ENCODE results near the gene PLCH1.

Gene PLCH1

DNA sequence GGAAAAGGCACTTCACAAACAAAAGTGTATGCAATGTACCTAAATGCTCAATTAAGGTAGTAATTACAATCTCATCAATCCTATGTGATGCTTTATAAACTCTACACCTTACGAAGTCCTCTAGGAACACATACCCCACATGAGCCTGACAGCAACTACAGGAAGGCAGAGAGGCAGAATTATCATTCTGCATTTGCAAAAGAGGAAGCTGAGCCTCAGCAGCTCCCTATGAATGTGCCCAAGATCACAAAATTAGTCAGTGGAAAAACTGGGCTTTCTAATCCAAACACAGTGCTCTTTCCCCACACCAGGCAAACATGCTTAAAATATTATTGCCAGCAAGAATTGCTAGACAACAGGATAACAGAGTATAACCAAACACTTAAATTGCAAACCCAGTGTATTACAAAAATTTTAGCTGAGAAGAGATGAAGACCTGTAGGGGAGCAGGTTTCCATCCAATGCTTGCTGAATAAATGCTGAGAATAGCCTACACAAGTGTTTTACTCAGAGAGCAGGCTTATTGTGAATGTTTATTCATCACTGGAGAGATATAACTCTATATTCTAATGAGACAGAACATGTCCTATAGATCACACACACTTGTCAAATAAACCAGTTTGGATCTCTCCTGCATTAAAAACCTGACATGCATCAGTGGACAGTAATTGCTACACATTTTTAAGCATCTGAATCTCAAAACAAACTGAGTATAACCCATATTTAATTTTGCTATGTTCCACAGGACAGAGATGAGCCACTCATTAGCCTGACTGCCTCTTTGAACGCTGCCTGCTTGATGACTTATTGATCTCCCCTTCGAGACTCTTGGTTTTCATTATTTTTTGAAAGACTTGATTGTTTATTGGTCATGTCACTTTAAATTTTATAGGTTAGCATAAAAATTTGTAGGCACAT lies 62.2 kb downstream of the PLCH1 start:
- DNase-seq: no peak

DNA sequence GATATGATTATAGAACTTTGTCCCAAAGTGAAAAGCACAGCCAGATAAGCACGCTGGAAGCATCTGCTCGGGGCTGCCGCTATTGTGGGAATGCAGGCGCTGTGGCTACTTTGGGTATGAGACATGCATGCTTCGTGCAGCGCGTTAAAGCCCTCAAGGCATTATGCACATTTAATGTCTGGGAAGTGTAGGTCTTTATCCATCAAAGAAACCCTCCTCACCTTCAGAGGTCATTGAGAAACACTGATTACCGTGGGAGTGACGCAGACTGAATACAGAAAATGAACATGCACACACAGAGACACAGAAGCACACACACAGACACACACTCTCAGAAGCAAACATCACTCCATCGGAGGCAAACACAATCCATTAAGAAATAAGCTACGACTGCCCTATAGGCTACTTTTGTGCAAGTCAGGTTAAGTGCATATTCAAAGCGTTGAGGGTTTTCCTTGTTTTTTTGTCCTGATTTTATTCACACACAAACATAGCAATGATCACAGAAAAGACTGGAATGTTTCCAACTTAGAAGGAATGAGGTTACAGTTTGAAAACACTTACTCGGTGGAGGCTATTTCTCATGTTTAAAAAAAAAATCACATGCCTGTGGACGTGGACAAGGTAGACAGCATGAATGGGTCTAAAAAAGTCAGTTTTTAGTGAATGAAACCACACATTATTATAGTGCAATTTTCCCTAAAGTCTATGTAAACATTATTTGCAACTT lies 68.5 kb downstream of the PLCH1 start:
- DNase-seq: no peak

DNA sequence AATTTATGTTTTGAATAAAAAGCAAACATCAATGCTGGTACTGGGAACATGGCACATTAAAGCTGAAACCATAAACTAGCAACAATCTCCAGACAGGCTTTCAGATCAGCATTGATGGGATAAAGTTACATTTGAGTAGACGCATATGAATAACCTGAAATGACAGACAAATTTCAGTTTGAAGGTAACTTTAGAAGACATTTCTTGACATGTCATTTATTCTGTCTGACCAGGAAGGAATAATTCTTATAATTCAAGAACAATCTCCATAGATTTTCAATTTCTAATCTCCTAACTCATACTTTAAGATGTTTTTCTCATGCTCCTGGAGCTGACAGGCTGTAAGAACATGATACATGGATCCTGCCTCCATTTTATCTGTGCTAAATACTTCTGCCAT lies 69.8 kb downstream of the PLCH1 start:
- DNase-seq: no peak

DNA sequence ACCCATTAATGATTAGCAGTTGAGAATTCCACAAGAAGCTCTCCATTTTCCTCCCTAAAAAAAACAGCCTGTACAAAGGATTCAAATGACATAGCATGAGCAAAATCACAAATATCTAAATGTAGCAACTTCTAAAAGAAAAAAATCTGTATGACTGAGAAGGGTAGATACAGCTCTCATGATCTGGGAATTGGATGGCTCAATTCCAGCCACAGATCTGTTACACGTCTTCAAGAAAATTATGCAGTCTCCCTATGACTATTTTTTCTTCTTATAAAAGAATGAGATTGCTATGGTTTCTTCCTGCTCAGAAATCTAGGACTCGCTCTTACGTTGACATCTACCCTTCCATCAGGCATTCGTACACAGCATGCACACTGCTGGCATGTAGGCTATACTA lies 71.5 kb downstream of the PLCH1 start:
- no peak for DNase-seq

GRCh38 chr3:155670335-155670734 lies 74.5 kb downstream of the PLCH1 start:
- no peak for DNase-seq

- DNase-seq: no peak
Measured at GRCh38 chr3:155667988-155668387, 76.9 kb downstream of the PLCH1 start.

- no peak for DNase-seq
Measured at GRCh38 chr3:155664925-155665695, 79.8 kb downstream of the PLCH1 start.

GRCh38 chr3:155663467-155664212 lies 81.2 kb downstream of the PLCH1 start:
- DNase-seq: no peak

GRCh38 chr3:155661760-155662159 lies 83.1 kb downstream of the PLCH1 start:
- DNase-seq: no peak

DNA sequence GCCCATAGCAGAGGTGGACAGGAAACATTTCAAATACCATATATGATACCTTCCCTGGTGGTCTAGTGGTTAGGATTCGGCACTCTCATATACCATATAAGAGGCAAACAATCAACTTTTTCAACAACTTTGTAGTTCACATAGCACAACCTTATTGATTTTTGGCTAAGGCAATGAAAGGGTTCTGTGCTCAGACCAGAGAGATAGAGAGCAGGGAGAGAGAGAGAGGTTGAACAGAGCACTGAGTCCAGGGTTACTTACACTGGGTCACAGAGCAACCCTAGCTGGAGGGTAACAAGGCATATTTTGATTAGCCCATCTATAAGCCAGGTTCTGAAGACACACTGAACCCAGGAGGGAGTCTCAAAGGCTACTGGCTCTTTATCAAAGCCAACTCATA lies 83.8 kb downstream of the PLCH1 start:
- DNase-seq: no peak

DNA sequence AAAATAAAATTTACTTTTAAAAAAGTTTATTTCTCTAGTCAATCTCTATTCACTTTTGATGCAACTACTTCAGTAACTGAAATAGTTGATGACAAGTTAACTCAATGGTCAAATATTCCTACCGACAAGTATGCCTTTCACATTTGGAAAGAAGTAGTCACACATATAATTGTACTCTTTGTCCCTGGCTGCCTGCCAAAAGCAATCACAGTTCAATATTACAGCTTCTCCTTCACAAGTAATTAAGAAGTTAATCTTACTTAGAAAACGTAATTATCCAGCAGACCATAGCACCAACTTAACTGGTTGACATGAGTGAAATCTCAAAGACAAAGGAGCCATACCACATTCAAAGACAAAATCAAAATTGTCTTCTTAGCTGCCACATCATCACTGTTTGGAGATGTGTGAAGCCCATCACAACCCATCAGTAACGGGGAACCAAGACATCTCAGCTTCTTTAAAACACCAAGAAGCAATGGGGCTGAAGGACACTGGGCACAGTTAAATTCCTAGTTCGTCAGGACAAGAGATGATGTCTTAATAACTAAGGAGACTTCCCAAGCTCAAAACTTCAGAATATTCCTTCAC lies 86.1 kb downstream of the PLCH1 start:
- DNase-seq: no peak

DNA sequence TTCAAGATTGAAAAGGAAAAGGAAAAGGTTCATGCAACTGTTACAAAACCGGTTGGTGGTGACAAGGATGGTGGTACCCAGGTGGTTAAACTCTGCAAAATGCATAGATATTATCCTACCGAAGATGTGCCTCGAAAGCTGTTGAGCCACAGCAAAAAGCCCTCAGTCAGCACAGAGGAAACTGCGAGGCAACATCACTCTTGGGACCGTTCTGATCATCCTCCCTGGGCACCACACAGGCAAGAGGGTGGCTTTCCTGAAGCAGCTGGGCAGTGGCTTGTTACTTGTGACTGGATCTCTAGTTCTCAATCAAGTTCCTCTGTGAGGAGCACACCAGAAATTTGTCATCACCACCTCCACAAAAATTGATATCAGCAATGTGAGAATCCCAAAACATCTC lies 86.9 kb downstream of the PLCH1 start:
- DNase-seq: no peak

DNA sequence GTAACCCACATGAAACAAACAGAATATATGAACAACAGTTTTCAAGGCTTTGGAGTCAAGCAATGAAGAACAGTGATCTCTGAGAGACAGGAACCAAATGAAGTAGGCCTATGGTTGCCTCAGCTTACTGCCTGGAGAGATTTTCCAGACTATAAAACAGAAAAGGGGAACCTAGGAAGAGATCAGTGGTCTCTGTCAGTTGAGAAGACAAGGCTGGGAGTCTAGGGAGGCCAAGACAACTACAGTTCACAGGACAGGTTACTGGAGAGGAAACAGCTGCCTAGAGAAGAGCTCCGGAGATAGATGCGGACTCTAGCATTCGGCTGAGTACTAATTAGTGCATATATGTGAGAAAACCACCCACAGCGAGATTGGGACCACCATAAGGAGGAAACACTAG lies 87.7 kb downstream of the PLCH1 start:
- DNase-seq: no peak

GRCh38 chr3:155656466-155656865 lies 88.4 kb downstream of the PLCH1 start:
- DNase-seq: no peak

DNA sequence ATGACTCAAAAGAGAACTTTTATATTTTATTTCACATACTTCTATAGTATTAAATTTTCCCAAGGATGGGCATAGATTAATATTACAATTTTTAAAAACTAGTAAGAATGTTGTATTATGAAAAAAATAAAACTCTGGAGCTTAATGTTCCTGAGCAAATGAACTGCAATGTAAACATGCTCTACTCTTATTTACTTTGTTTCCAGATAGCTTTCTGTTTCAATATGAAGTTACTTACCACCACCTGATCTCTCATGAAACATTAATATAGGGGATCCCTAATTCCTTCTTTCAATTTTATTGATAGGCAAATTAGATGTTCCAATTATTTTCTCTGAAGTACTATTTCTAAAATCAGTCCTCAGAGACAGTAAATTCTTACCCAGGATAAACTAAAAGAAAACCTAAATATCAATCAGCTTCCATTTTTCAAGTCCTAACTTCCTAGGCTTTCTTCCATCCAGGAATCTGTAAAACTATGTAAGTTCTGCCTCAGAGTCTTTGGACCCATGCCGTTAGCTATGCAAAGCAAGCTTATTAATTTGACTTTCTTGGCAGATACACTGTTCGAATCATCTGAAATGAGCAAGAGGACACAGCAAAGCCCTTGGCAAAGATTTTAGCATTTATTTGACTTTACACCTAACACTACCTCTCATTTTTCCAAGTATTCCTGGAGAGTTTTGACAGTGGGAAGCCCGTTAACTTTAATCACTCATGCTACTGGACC lies 93.2 kb downstream of the PLCH1 start:
- no peak for DNase-seq

- no peak for DNase-seq
Measured at GRCh38 chr3:155648013-155648591, 96.8 kb downstream of the PLCH1 start.

DNA sequence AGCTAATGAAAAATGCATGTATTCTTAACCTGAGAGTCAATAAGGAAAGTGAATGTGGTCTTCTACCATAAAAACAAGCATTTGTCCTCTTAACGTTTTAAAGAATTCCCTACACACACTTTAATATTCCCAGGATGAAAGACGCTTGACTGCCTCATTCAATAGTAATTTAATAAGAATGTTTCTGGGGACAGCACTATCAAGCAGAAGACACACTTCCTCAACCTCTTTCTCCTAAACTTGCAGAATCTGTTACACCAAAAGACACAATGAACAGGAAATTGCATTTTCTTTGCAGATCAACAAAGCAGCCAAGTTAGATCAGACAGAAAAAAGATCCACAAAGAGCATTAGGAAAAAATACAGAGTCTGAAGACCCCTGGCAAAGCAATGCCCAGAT lies 97.7 kb downstream of the PLCH1 start:
- no peak for DNase-seq

DNA sequence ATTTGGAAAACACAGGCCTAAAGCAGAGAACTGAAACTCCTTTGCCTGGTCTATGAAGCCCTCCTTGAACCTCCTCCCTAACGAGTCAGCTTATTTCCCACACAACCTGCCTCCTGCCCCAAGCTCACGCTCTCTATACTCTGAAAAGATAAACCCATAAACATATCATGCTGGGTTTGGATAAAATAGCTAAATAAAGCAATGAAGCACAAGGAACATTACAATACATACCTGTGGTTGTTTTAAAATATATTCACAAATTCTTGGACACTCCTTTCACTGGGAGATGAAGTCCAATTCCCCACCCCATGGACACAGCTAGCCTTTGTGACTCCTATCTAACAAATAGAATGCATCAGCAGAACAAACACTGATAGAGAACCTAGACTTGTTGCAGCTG lies 98.2 kb downstream of the PLCH1 start:
- no peak for DNase-seq

- no peak for DNase-seq
Measured at GRCh38 chr3:155646128-155646527, 98.7 kb downstream of the PLCH1 start.

- DNase-seq: no peak
Measured at GRCh38 chr3:155643581-155644165, 101.2 kb downstream of the PLCH1 start.

GRCh38 chr3:155641956-155642355 lies 102.9 kb downstream of the PLCH1 start:
- DNase-seq: no peak

All from activated gamma-delta T cell treated with Interleukin-2 at 50 U/mL for 16 hours (primary cell).